GM12891 (cell line): ENCODE data around the gene SCYL2.

Source experiments
- POLR2A ChIP-seq: IDR thresholded peaks from 2 replicates; pipeline ENCODE4 v1.6.1; 2011; ENCODE audit warnings: low read depth, low read length, control low read depth
- SPI1 ChIP-seq: IDR thresholded peaks from 2 replicates; pipeline ENCODE4 v1.6.1; 2011; ENCODE audit warnings: low read depth, low read length, control low read depth
- TAF1 ChIP-seq: IDR thresholded peaks from 2 replicates; pipeline ENCODE4 v1.6.1; 2011; ENCODE audit warnings: low read depth, low read length, control low read depth

GRCh38 chr12:100265732-100266584 is 1.0 kb upstream of the SCYL2 start:
- TF ChIP-seq TAF1, result no peak
- TF ChIP-seq POLR2A, result no peak
- TF ChIP-seq SPI1, result no peak
